Measurements from ENCODE around the gene SNX33.
"Not testable (repeated sequence)": the region's sequence is repeated elsewhere in the genome, so short reads cannot be mapped to it uniquely, and the experiment has no call there.

GRCh38 chr15:75692311-75692710 lies 44.6 kb downstream of the SNX33 start:
- not testable (repeated sequence) for TF ChIP-seq CTCF (conservative IDR thresholded peaks at IDR 0.05; ENCODE audit: low read length); EZH2phosphoT487 (IDR thresholded peaks at IDR 0.05; ENCODE audit: borderline replicate concordance)

All from Loucy (cell line).